ENCODE data around the gene LBP. TPM values are rescaled to one million over a fixed set of nuclear protein-coding genes. Genes with fewer than 3 reads are reported as not detected.

LBP gene
- total RNA-seq, 1 experiment from 2014 or later = 0.52 TPM

- no peak overlapping the region for H2BK120ac ChIP-seq (ENCODE audit: low read depth, low read length, poor library complexity, severe bottlenecking)
- Mint-ChIP-seq H3K9me3 (no peaks in the 10 kb centered on the region), H3K27ac (no peak overlapping the region), H3K27me3 (ENCODE audit: low read depth) (0 out of 2 replicates have a peak, but pooled peaks cover 3% of the 10 kb centered on the region), H3K36me3 (ENCODE audit: insufficient read depth in 1 of 3, low read depth in 3 of 3) (no peaks in the 10 kb centered on the region), H3K4me1 (peaks cover 18 to 32% of the 10 kb centered on the region in 2 experiments), H3K4me3 (no peak overlapping the region)
- no peaks in the 10 kb centered on the region for H3K79me1 ChIP-seq (ENCODE audit: insufficient read depth, low read depth, low read length, poor library complexity, severe bottlenecking)
- no peaks in the 10 kb centered on the region for H3K23me2 ChIP-seq (ENCODE audit: insufficient read length, low read depth, low read length, poor library complexity, severe bottlenecking)
- no peak overlapping the region for H3K56ac ChIP-seq (ENCODE audit: insufficient read length, low read depth, low read length)
- H3K18ac ChIP-seq (ENCODE audit: insufficient read length, low read depth, low read length) = no peak overlapping the region
- H2BK15ac ChIP-seq (ENCODE audit: low read depth, low read length) = no peak overlapping the region
- H2BK12ac ChIP-seq (ENCODE audit: insufficient read length, low read depth, low read length) = no peak overlapping the region
- H2BK5ac ChIP-seq (ENCODE audit: insufficient read length, low read length) = no peak overlapping the region
- TF ChIP-seq, protein P1, sequence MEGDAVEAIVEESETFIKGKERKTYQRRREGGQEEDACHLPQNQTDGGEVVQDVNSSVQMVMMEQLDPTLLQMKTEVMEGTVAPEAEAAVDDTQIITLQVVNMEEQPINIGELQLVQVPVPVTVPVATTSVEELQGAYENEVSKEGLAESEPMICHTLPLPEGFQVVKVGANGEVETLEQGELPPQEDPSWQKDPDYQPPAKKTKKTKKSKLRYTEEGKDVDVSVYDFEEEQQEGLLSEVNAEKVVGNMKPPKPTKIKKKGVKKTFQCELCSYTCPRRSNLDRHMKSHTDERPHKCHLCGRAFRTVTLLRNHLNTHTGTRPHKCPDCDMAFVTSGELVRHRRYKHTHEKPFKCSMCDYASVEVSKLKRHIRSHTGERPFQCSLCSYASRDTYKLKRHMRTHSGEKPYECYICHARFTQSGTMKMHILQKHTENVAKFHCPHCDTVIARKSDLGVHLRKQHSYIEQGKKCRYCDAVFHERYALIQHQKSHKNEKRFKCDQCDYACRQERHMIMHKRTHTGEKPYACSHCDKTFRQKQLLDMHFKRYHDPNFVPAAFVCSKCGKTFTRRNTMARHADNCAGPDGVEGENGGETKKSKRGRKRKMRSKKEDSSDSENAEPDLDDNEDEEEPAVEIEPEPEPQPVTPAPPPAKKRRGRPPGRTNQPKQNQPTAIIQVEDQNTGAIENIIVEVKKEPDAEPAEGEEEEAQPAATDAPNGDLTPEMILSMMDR (conservative IDR thresholded peaks at IDR 0.05) = no peak
- peaks cover 2% of the 10 kb centered on the region for H4K20me1 ChIP-seq (ENCODE audit: control insufficient read depth, insufficient read depth, insufficient read length)
- no peak overlapping the region for H2BK20ac ChIP-seq (ENCODE audit: low read depth, low read length, poor library complexity, severe bottlenecking)
- H3K9ac ChIP-seq (ENCODE audit: extremely low read depth, insufficient read length, low read length) = no peak overlapping the region
- H4K5ac ChIP-seq (ENCODE audit: insufficient read length, low read depth, low read length) = no peak overlapping the region
- H3K4me1 ChIP-seq (ENCODE audit: insufficient read depth, low read length) = no peaks in the 10 kb centered on the region; the same call in 1 of the 2 replicates
- H3K79me2 ChIP-seq (ENCODE audit: insufficient read depth, low read length) = no peaks in the 10 kb centered on the region
- H2AFZ ChIP-seq (ENCODE audit: low read length) = no peak overlapping the region
- H3K14ac ChIP-seq (ENCODE audit: insufficient read depth, low read length) = no peak overlapping the region
- H3K4ac ChIP-seq (ENCODE audit: low read depth, low read length) = no peak overlapping the region
- no peak overlapping the region for H3K23ac ChIP-seq (ENCODE audit: insufficient read length, low read depth, low read length)
- H2AK5ac ChIP-seq (ENCODE audit: insufficient read length, low read length) = no peak overlapping the region
- H3K9me3 ChIP-seq (ENCODE audit: control insufficient read depth, low read depth, low read length) = no peaks in the 10 kb centered on the region
- no peak overlapping the region for H3T11ph ChIP-seq (ENCODE audit: low read length)
- H4K8ac ChIP-seq (replicated peaks; ENCODE audit: insufficient read length, low read depth, low read length) = no peak overlapping the region
- WGBS (ENCODE audit: extremely low coverage, insufficient read length, low lambda C conversion rate) = no CpG with 5 or more reads among the region's 7 CpGs
- no peaks in the 10 kb centered on the region for H3K27me3 ChIP-seq (ENCODE audit: insufficient read depth, low read length)
- no peak for DNase-seq
- H3K27ac ChIP-seq (ENCODE audit: insufficient read length, low read depth, low read length) = no peak overlapping the region
- no peak overlapping the region for H4K91ac ChIP-seq (ENCODE audit: insufficient read length, low read depth, low read length)
- H3K4me2 ChIP-seq (ENCODE audit: insufficient read depth, insufficient read length, low read length) = no peak overlapping the region
Measured at GRCh38 chr20:38297916-38298674, 48.2 kb upstream of the LBP start.

Data from H9 (cell line).